ENCODE results near the gene TUT4. TPM values are rescaled to one million over a fixed set of nuclear protein-coding genes. Genes with fewer than 3 reads are reported as not detected.

TUT4 gene
- total and polyA plus RNA-seq, 9 donors = 35.6 to 90.5 (median 65.2) TPM

- DNase-seq = peak; percentile 85 to 93 (median 90)
- WGBS, 3 donors = 1% methylated on average over 47 to 66 of the region's 66 CpGs
- intact Hi-C loops (cut with DNase I) = no loop called here
Observed at GRCh38 chr1:52553362-52554266, 722 bp upstream of the TUT4 start.

DNA sequence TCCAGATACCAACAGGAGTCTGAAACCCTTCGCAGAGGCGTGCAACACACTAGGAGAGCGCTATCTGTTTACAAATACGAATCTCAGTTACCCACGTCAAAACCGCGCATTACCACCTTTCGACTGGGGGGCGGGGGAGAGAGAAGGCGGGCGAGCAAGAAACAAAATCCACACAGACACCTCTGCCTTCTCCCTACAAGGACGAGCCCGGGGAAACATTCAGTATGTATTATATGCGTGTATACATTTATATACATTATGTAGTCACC is 722 bp downstream of the TUT4 start:
- WGBS, 3 donors = 0% methylated on average over 14 of the region's 14 CpGs
- Histone ChIP-seq H3K4me1 (ENCODE audit: insufficient read depth) (peaks cover 2% of the 10 kb centered on the region), H3K36me3 (no peaks in the 10 kb centered on the region), H3K9me3 (no peaks in the 10 kb centered on the region), H3K4me3 (peak overlapping the region; percentile 90), H3K27ac (peak overlapping the region; percentile 94 to 95), H3K27me3 (no peaks in the 10 kb centered on the region)
- TF ChIP-seq EP300 (IDR thresholded peaks at IDR 0.05) = no peak
- TF ChIP-seq, protein P1, sequence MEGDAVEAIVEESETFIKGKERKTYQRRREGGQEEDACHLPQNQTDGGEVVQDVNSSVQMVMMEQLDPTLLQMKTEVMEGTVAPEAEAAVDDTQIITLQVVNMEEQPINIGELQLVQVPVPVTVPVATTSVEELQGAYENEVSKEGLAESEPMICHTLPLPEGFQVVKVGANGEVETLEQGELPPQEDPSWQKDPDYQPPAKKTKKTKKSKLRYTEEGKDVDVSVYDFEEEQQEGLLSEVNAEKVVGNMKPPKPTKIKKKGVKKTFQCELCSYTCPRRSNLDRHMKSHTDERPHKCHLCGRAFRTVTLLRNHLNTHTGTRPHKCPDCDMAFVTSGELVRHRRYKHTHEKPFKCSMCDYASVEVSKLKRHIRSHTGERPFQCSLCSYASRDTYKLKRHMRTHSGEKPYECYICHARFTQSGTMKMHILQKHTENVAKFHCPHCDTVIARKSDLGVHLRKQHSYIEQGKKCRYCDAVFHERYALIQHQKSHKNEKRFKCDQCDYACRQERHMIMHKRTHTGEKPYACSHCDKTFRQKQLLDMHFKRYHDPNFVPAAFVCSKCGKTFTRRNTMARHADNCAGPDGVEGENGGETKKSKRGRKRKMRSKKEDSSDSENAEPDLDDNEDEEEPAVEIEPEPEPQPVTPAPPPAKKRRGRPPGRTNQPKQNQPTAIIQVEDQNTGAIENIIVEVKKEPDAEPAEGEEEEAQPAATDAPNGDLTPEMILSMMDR (IDR thresholded peaks at IDR 0.05) = peak in 1 of 3 donors; percentile 12
- peak; percentile 45 to 65 (median 62) for DNase-seq
- intact Hi-C loops (cut with DNase I) = no loop called here

More at GRCh38 chr1:52553362-52554266, 722 bp upstream of the TUT4 start:
- Histone ChIP-seq H3K4me3 (peak overlapping the region; percentile 90), H3K4me1 (ENCODE audit: insufficient read depth) (peaks cover 2% of the 10 kb centered on the region), H3K9me3 (no peaks in the 10 kb centered on the region), H3K27ac (peak overlapping the region; percentile 94 to 95), H3K36me3 (no peaks in the 10 kb centered on the region), H3K27me3 (no peaks in the 10 kb centered on the region)
- TF ChIP-seq EP300 (IDR thresholded peaks at IDR 0.05) (no peak), POLR2A (IDR thresholded peaks at IDR 0.05) (peak; percentile 42)
- TF ChIP-seq, protein P1 (IDR thresholded peaks at IDR 0.05) = no peak

GRCh38 chr1:52551507-52552235 is 1.2 kb downstream of the TUT4 start:
- peaks cover 2% of the 10 kb centered on the region for H3K4me1 ChIP-seq (ENCODE audit: insufficient read depth)
- 4 to 6% (median 6%) methylated on average over 20 of the region's 20 CpGs for WGBS, 3 donors
- no peaks in the 10 kb centered on the region for H3K36me3 ChIP-seq
- no peaks in the 10 kb centered on the region for H3K9me3 ChIP-seq
- TF ChIP-seq EP300 (IDR thresholded peaks at IDR 0.05) = no peak
- TF ChIP-seq POLR2A (IDR thresholded peaks at IDR 0.05) = no peak
- TF ChIP-seq, protein P1 (IDR thresholded peaks at IDR 0.05) = no peak
- intact Hi-C loops (cut with DNase I) = no loop called here
- no peak for DNase-seq
- H3K27me3 ChIP-seq = no peaks in the 10 kb centered on the region
- H3K4me3 ChIP-seq = peak overlapping the region; percentile 90
- peak overlapping the region; percentile 94 to 95 for H3K27ac ChIP-seq

DNA sequence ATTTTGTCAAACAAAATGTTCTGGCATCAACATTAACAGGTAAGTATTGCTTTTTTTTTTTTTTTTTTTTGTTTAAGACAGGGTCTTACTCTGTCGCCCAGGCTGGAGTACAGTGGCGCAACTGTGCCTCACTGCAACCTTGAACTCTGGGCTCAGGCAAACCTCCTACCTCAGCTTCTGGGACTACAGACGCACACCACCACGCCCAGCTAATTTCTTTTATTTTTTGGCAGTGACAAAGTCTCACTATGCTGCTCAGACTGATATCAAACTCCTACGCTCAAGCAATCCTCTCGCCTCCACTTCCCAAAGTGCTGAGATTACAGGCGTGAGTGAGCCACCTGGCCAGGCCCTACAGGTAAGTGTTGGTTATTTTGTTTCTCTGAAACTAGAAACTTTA is 2.4 kb downstream of the TUT4 start:
- Histone ChIP-seq H3K27me3 (no peaks in the 10 kb centered on the region), H3K36me3 (no peaks in the 10 kb centered on the region), H3K4me3 (no peak overlapping the region), H3K27ac (no peak overlapping the region), H3K9me3 (no peaks in the 10 kb centered on the region), H3K4me1 (ENCODE audit: insufficient read depth) (peaks cover 4% of the 10 kb centered on the region)
- intact Hi-C loops (cut with DNase I) = no loop called here
- WGBS, 3 donors = 43 to 50% (median 50%) methylated on average over 7 of the region's 7 CpGs
- TF ChIP-seq EP300 (IDR thresholded peaks at IDR 0.05) (no peak), POLR2A (IDR thresholded peaks at IDR 0.05) (no peak)
- TF ChIP-seq, protein P1 (IDR thresholded peaks at IDR 0.05) = no peak
- peak in 1 of 5 donors; percentile 24 for DNase-seq

Measured in ovary (tissue), 9 donors.